CD8-positive, alpha-beta memory T cell (primary cell): ENCODE measurements around the gene GAGE2A. TPM values are rescaled to one million over a fixed set of nuclear protein-coding genes. Genes with fewer than 3 reads are reported as not detected.
A peak's percentile ranks its signal among the peaks of the same experiment; 100 is the strongest.
"Not testable (repeated sequence)": the region's sequence is repeated elsewhere in the genome, so short reads cannot be mapped to it uniquely, and the experiment has no call there.

Source experiments
- CTCF ChIA-PET: fragments of 350-600 bp; sonication (Branson Sonifier 250); formaldehyde crosslinking; loops from one replicate; lab custom pipeline; 2021; ENCODE audit warnings: antibody characterized with exemption; lab: Charles Lee
- POLR2A ChIA-PET: fragments of 350-600 bp; sonication (Branson Sonifier 250); formaldehyde crosslinking; loops from one replicate; lab custom pipeline; 2021; ENCODE audit warnings: antibody characterized with exemption; lab: Charles Lee
- DNase-seq, 5 donors: peaks; one replicate each; pipeline versions ENCODE4 v3.0.0 to v3.0.0-alpha.2; 2020 to 2022; ENCODE audit warnings: mixed read lengths in 1 of 5
- H3K27ac ChIP-seq: one replicate; pipeline ENCODE4 v1.7.0; 2013; ENCODE audit warnings: low read depth, mild to moderate bottlenecking, low read length, moderate library complexity
- H3K27me3 ChIP-seq: 2 replicates; pipeline ENCODE4 v1.7.0; 2013; ENCODE audit warnings: low read length, mild to moderate bottlenecking; ENCODE audit not compliant: insufficient read depth, poor library complexity, severe bottlenecking
- H3K36me3 ChIP-seq: 2 replicates; pipeline ENCODE4 v1.7.0; 2013; ENCODE audit warnings: mild to moderate bottlenecking, low read length, moderate library complexity; ENCODE audit not compliant: insufficient read depth
- H3K4me1 ChIP-seq: 2 replicates; pipeline ENCODE4 v1.7.0; 2013; ENCODE audit warnings: mild to moderate bottlenecking, low read length, moderate library complexity; ENCODE audit not compliant: insufficient read depth
- H3K4me3 ChIP-seq: 2 replicates; pipeline ENCODE4 v1.7.0; 2013; ENCODE audit warnings: mild to moderate bottlenecking, low read length
- H3K9me3 ChIP-seq: 2 replicates; pipeline ENCODE4 v1.7.0; 2013; ENCODE audit warnings: mild to moderate bottlenecking, low read length
- H3K27ac Mint-ChIP-seq, 8 donors: one replicate each; pipeline ENCODE4 v1.8.0; 2020 to 2021; ENCODE audit warnings: mixed read lengths in 8 of 8, mild to moderate bottlenecking in 6 of 8, inconsistent platforms in 3 of 8, moderate library complexity in 3 of 8
- H3K27me3 Mint-ChIP-seq, 2 donors: one replicate each; pipeline ENCODE4 v1.8.0; 2020 to 2021; ENCODE audit warnings: mixed read lengths in 2 of 2, mild to moderate bottlenecking in 1 of 2, moderate library complexity in 1 of 2
- H3K36me3 Mint-ChIP-seq, 3 donors: one replicate each; pipeline ENCODE4 v1.8.0; 2020 to 2021; ENCODE audit warnings: mixed read lengths in 3 of 3, inconsistent platforms in 1 of 3, mild to moderate bottlenecking in 1 of 3
- H3K4me1 Mint-ChIP-seq, 3 donors: one replicate each; pipeline ENCODE4 v1.8.0; 2020 to 2021; ENCODE audit warnings: mixed read lengths in 3 of 3, inconsistent platforms in 1 of 3, mild to moderate bottlenecking in 1 of 3
- H3K4me3 Mint-ChIP-seq, 7 donors: one replicate each; pipeline ENCODE4 v1.8.0; 2020 to 2021; ENCODE audit warnings: mixed read lengths in 7 of 7, mild to moderate bottlenecking in 6 of 7, moderate library complexity in 4 of 7, inconsistent platforms in 2 of 7
- H3K9me3 Mint-ChIP-seq, 5 donors: one replicate each; pipeline ENCODE4 v1.8.0; 2020 to 2022; ENCODE audit warnings: mixed read lengths in 5 of 5, mild to moderate bottlenecking in 3 of 5, moderate library complexity in 2 of 5, inconsistent platforms in 1 of 5
- polyA plus RNA-seq: library from polyadenylated mRNA; unstranded; fragments of 300-500 nt; fragmentation: Illumina TruSeq; gene quantifications from one replicate; pipeline ENCODE4 v1.2.3, GENCODE V29; 2021
- total RNA-seq, 2 experiments: library from RNA; stranded (reverse); gene quantifications; one replicate each; pipeline ENCODE4 v1.2.3, GENCODE V29; 2021

GAGE2A gene
- total and polyA plus RNA-seq, 3 experiments from 2014 or later: not detected

DNA sequence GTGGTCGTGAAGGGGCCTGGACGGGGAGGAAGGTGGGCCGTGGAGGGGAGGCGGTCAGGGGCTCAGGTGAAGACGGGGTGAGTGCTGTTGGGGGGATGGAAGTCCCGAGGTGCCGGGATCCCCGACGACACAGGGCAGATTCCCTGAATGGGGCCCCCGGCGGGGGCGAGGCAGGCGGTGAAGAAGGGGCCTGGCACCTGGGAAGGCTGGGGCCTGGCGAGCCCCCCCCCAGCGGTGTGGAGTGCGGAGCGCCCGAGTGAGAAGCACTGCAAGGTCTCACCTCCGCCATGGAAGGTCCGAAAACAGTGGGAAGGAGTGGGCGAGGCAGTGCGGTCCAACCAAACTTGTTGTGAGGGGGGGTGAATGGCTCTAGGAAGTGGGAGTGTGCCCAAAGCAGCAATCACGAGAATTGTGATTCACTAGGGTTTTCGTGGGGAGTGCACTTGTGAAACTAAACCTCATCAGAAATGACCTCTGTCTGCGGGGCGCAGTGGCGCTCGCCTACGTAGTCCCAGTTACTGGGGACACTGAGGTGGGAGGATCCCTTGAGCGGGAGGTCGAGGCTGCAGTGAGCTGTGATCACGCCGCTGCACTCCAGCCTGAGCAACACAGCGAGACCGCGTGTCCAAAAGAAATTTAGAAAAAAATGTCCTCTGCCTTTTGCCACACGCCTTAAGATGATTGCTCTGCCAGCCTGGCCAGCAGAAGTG, 628 bp downstream of the GAGE2A start:
- H3K4me3 ChIP-seq, H3K36me3 ChIP-seq, H3K9me3 Mint-ChIP-seq, H3K4me3 Mint-ChIP-seq, H3K4me1 Mint-ChIP-seq, POLR2A ChIA-PET, H3K27me3 Mint-ChIP-seq, H3K4me1 ChIP-seq, H3K36me3 Mint-ChIP-seq, CTCF ChIA-PET, H3K27me3 ChIP-seq, H3K27ac Mint-ChIP-seq, H3K27ac ChIP-seq, H3K9me3 ChIP-seq: not testable (repeated sequence)
- DNase-seq: peak in 1 of 5 donors; percentile 46

DNA sequence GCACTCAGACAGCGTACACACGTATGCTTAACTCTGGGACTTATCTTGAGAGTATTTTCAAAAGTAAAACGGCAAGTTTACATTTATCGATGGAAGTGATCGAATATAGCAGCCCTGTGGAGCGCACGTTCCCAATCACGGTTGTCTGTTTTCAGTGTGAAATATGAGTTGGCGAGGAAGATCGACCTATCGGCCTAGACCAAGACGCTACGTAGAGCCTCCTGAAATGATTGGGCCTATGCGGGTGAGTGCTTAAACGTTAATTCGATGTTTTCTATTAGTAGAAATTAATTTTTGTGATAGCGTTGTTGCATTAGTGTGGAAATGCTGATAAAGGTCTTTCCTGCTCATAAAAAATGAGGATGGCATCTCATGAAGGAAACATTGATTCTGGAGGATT, 1.2 kb downstream of the GAGE2A start:
- H3K4me1 Mint-ChIP-seq, H3K4me3 Mint-ChIP-seq, H3K27me3 Mint-ChIP-seq, H3K36me3 Mint-ChIP-seq, H3K9me3 ChIP-seq, H3K27me3 ChIP-seq, CTCF ChIA-PET, H3K4me3 ChIP-seq, H3K27ac ChIP-seq, H3K9me3 Mint-ChIP-seq, POLR2A ChIA-PET, DNase-seq, H3K27ac Mint-ChIP-seq, H3K4me1 ChIP-seq, H3K36me3 ChIP-seq: not testable (repeated sequence)

DNA sequence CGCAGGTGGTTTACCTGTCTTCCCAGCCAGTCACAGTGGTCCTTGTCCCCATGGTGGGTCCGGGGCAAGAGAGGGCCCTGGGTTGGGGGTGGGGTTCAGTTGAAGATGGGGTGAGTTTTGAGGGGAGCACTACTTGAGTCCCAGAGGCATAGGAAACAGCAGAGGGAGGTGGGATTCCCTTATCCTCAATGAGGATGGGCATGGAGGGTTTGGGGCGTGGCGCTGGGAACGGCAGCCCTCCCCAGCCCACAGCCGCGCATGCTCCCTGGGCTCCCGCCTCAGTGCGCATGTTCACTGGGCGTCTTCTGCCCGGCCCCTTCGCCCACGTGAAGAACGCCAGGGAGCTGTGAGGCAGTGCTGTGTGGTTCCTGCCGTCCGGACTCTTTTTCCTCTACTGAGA, 9.4 kb downstream of the GAGE2A start, which contains the start of gene GAGE1:
Gene GAGE1, plus strand, starts transcription at position 301 of the 400 bp plus-strand sequence. CDS start 1,155 bp downstream, outside the sequence.
- H3K27me3 Mint-ChIP-seq, H3K36me3 Mint-ChIP-seq, H3K36me3 ChIP-seq, DNase-seq, H3K27ac Mint-ChIP-seq, H3K27me3 ChIP-seq, H3K9me3 Mint-ChIP-seq, H3K4me3 Mint-ChIP-seq, H3K4me1 Mint-ChIP-seq, POLR2A ChIA-PET, H3K4me3 ChIP-seq, H3K27ac ChIP-seq, H3K9me3 ChIP-seq, H3K4me1 ChIP-seq, CTCF ChIA-PET: not testable (repeated sequence)

DNA sequence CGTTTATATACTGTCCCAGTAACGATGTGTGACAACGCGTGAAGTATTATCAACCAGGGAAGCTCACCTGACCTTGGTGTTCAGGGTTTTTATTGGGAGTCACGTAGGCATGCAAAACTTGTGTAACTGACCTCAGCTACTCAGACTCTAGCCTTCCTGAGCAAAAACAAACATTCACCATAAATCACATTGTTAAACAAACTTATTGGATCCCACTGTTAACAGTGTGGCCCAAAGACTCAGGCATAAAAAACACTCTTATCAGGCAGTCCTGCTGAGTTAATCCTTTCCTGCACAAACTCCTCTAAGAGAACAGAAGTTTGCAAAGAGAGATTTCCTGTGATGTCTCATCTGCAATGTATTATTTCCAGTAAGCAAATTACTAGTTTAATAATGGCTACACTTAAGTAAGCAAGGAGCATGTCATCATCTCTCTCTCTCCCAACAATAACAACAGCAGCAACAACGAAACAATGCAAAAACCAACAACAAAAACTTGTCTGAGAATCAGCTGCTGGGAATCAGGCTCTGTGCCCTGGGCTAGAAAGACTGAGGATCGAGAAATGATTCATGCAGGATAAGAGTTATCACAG, 21.5 kb downstream of the GAGE2A start:
- Mint-ChIP-seq H3K27ac (no peak overlapping the region), H3K4me1 (no peaks in the 10 kb centered on the region), H3K27me3 (peaks cover 0 to 4% of the 10 kb centered on the region in 2 donors), H3K36me3 (no peaks in the 10 kb centered on the region), H3K9me3 (no peaks in the 10 kb centered on the region), H3K4me3 (no peak overlapping the region)
- DNase-seq: no peak
- CTCF ChIA-PET: no interaction called here
- Histone ChIP-seq H3K36me3 (no peaks in the 10 kb centered on the region), H3K4me3 (no peak overlapping the region), H3K27ac (no peak overlapping the region), H3K4me1 (no peaks in the 10 kb centered on the region), H3K9me3 (no peaks in the 10 kb centered on the region), H3K27me3 (no peaks in the 10 kb centered on the region)
- POLR2A ChIA-PET: no interaction called here

DNA sequence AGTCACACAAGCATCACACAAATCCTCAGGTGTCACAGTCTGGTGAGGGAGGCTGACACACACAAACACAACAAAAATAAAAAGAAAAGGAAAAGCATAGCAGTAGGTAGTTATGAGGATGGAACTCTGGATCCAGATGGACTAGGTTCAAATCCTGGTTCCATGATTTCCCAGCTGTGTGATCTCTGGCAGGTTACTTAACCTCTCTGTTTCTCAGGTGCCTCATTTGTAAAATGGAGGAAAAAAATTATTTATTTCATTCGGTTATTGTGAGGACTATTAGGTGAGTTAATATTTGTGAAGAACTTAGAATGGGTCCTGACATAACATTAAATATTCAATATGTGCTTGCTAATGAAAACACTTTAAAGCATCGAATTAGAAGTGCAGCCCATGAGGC, 29.3 kb downstream of the GAGE2A start:
- Histone ChIP-seq H3K4me3 (no peak overlapping the region), H3K36me3 (no peaks in the 10 kb centered on the region), H3K27me3 (no peaks in the 10 kb centered on the region), H3K4me1 (no peaks in the 10 kb centered on the region), H3K27ac (no peak overlapping the region), H3K9me3 (no peaks in the 10 kb centered on the region)
- Mint-ChIP-seq H3K9me3 (peaks cover 0 to 5% (median 0%) of the 10 kb centered on the region in 5 donors), H3K4me1 (no peaks in the 10 kb centered on the region), H3K27me3 (no peaks in the 10 kb centered on the region), H3K36me3 (no peaks in the 10 kb centered on the region), H3K27ac (no peak overlapping the region), H3K4me3 (no peak overlapping the region)
- ChIA-PET POLR2A (no interaction called here), CTCF (no interaction called here)
- DNase-seq: no peak

DNA sequence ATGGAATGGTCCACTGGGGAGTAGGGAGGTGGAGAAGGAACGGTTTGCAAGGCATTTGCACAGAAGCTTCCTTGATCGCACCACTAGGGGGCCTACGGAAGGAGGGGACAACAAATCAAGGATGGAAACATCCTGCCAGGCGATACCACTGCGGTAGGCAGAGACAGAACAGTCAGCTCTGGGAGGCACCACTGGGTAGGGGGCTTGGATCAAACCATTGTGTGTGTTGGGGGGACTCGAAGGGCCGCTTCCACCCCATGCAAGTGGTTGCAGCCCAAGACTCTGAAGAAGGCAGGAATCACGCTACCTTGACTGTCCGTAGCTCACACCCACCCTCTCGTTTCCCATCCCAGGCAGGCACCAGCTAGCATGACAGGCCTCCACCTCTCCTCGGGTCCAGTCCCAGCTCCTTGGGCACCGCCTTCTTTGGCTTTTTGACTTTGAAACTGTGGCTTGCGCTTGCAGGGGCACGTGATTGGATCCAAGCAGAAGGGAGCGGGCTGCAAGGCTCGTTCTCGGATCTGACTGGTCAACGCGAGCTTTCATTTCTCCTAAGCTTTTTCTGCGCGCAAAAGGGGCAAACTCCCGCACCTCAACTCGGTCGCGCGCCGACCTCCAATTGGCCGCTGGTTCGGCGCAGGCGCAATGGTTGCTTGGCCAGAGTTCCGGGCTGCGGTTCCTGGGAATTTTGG, 37.9 kb downstream of the GAGE2A start:
- Mint-ChIP-seq H3K4me3 (peak overlapping the region in 6 of 7 donors; percentile 69 to 80 (median 75)), H3K27ac (no peak overlapping the region), H3K27me3 (peaks cover 8% of the 10 kb centered on the region in 2 donors), H3K9me3 (peaks cover 0 to 5% (median 2%) of the 10 kb centered on the region in 5 donors), H3K4me1 (no peaks in the 10 kb centered on the region), H3K36me3 (peaks cover 0 to 4% (median 0%) of the 10 kb centered on the region in 3 donors)
- Histone ChIP-seq H3K9me3 (no peaks in the 10 kb centered on the region), H3K4me3 (no peak overlapping the region), H3K4me1 (no peaks in the 10 kb centered on the region), H3K27ac (no peak overlapping the region), H3K27me3 (no peaks in the 10 kb centered on the region), H3K36me3 (no peaks in the 10 kb centered on the region)
- ChIA-PET CTCF (interaction anchor here (1.3 kb wide), 1 partner anchor 9 kb away, joined by 3 read pairs; no protein-coding TSS in a partner anchor), POLR2A (no interaction called here)
- DNase-seq: peak in 4 of 5 donors; percentile 4 to 52 (median 22)

DNA sequence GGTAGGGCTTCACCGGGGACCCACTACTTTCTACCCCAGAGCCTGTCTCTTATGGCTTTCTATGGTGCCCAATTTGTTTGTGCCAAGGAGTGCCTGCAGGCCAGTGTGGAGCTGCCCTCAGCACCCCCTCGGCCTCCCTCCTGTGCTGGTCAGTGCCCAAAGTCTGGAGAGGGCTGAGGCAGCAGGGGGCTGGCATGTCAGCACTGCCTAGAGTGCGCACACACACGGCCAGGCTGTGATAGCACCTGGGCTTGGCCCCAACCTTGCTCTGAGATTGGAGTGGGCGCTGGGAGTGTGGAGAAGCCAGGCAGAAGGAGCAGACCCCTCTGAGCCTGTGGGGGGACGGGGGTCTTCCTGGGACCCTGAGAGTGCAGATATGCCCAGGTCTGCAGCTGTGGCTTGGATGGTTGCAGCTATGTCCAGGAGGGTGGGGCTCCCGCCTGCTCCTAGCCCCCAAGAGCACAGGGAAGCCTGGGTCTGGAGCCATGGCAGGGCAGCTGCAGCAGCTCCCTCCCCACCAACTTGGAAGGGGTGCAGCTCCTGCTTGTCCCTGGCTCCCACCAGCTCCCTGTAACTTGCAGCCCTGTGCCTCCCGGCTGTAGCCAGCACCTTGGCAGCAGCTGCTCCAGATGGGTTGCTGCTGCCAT, 55.8 kb downstream of the GAGE2A start:
- DNase-seq: no peak

More for the DNA sequence above, 55.8 kb downstream of the GAGE2A start:
- Histone ChIP-seq H3K9me3 (no peaks in the 10 kb centered on the region), H3K27ac (no peak overlapping the region), H3K4me1 (no peaks in the 10 kb centered on the region), H3K4me3 (no peak overlapping the region), H3K36me3 (no peaks in the 10 kb centered on the region), H3K27me3 (no peaks in the 10 kb centered on the region)
- peaks cover 4 to 5% of the 10 kb centered on the region in 2 donors for H3K27me3 Mint-ChIP-seq
- H3K27ac Mint-ChIP-seq: no peak overlapping the region
- no peaks in the 10 kb centered on the region for H3K9me3 Mint-ChIP-seq
- H3K4me3 Mint-ChIP-seq: no peak overlapping the region
- no peaks in the 10 kb centered on the region for H3K4me1 Mint-ChIP-seq
- ChIA-PET CTCF (no interaction called here), POLR2A (no interaction called here)
- no peaks in the 10 kb centered on the region for H3K36me3 Mint-ChIP-seq
